Measurements from ENCODE around the gene ANO3. TPM values are rescaled to one million over a fixed set of nuclear protein-coding genes. Genes with fewer than 3 reads are reported as not detected.

ANO3 gene
- total and polyA plus RNA-seq, 2 experiments from 2014 or later, result not detected

DNA sequence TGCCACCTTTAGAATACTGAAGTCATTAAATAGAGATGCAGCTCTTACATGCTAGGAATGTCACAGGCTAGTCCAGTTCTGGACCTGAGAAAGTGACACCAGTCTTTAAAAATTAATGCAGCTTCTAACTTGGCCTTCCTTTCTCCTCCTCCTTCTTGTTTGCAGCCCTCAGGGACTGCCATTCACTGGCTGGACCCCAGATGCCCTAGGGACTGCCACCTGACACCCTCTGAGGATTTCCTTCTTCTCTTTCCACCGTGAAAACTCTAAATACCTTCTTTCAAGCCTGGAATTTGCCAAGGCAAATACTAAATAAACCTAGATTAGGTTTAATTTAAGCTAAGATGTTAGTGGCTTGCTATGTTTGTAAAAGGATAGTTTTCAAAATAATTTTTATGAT, 161.7 kb downstream of the ANO3 start:
- Mint-ChIP-seq H3K27ac (no peak overlapping the region), H3K4me1 (no peaks in the 10 kb centered on the region), H3K27me3 (ENCODE audit: insufficient read depth, low read depth, poor library complexity) (peaks cover 3% of the 10 kb centered on the region), H3K9me3 (peaks cover 12% of the 10 kb centered on the region), H3K36me3 (ENCODE audit: low read depth) (peaks cover 6% of the 10 kb centered on the region; the same call in 1 of the 3 replicates), H3K4me3 (no peak overlapping the region)
- DNase-seq (ENCODE audit: low spot score) (peak; percentile 8), ATAC-seq (0 out of 3 replicates have a peak, but pooled peaks have one; percentile 25)
- H3K27ac ChIP-seq (ENCODE audit: low read depth), result no peak overlapping the region
- H2AFZ ChIP-seq, result no peak overlapping the region
- H4K20me1 ChIP-seq (replicated peaks; ENCODE audit: insufficient read depth), result no peaks in the 10 kb centered on the region
- no peak overlapping the region for H3K4me3 ChIP-seq
- no peak overlapping the region for H3K4me2 ChIP-seq
- H3K4me1 ChIP-seq (ENCODE audit: insufficient read depth), result no peaks in the 10 kb centered on the region
- no peaks in the 10 kb centered on the region for H3K79me2 ChIP-seq (replicated peaks; ENCODE audit: insufficient read depth)
- H3K27me3 ChIP-seq (ENCODE audit: insufficient read depth), result no peaks in the 10 kb centered on the region
- no peaks in the 10 kb centered on the region for H3K9me2 ChIP-seq (ENCODE audit: insufficient read depth)
- no peak for TF ChIP-seq JUNB (IDR thresholded peaks at IDR 0.05; ENCODE audit: unreplicated experiment)
- TF ChIP-seq, protein P1, sequence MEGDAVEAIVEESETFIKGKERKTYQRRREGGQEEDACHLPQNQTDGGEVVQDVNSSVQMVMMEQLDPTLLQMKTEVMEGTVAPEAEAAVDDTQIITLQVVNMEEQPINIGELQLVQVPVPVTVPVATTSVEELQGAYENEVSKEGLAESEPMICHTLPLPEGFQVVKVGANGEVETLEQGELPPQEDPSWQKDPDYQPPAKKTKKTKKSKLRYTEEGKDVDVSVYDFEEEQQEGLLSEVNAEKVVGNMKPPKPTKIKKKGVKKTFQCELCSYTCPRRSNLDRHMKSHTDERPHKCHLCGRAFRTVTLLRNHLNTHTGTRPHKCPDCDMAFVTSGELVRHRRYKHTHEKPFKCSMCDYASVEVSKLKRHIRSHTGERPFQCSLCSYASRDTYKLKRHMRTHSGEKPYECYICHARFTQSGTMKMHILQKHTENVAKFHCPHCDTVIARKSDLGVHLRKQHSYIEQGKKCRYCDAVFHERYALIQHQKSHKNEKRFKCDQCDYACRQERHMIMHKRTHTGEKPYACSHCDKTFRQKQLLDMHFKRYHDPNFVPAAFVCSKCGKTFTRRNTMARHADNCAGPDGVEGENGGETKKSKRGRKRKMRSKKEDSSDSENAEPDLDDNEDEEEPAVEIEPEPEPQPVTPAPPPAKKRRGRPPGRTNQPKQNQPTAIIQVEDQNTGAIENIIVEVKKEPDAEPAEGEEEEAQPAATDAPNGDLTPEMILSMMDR (conservative IDR thresholded peaks at IDR 0.05; ENCODE audit: low read depth in 2 of 2), result no peak
- TF ChIP-seq CREB1 (CRISPR knock-in tag; IDR thresholded peaks at IDR 0.05; ENCODE audit: low read depth), result no peak
- TF ChIP-seq POLR2AphosphoS5 (IDR thresholded peaks at IDR 0.05; ENCODE audit: low read depth), result no peak
- TF ChIP-seq NANOG (IDR thresholded peaks at IDR 0.05; ENCODE audit: borderline replicate concordance), result no peak
- TF ChIP-seq EZH2phosphoT487 (IDR thresholded peaks at IDR 0.05; ENCODE audit: unreplicated experiment), result no peak
- no peak for TF ChIP-seq EZH2 (IDR thresholded peaks at IDR 0.05; ENCODE audit: low read depth, unreplicated experiment)
- no peak for TF ChIP-seq ZNF114 (CRISPR knock-in tag; IDR thresholded peaks at IDR 0.05)
- TF ChIP-seq ZNF331 (CRISPR knock-in tag; IDR thresholded peaks at IDR 0.05; ENCODE audit: low read depth), result no peak
- no peaks in the 10 kb centered on the region for H3F3A ChIP-seq (replicated peaks; ENCODE audit: low read depth)
- no peaks in the 10 kb centered on the region for H3K36me3 ChIP-seq (ENCODE audit: insufficient read depth)

DNA sequence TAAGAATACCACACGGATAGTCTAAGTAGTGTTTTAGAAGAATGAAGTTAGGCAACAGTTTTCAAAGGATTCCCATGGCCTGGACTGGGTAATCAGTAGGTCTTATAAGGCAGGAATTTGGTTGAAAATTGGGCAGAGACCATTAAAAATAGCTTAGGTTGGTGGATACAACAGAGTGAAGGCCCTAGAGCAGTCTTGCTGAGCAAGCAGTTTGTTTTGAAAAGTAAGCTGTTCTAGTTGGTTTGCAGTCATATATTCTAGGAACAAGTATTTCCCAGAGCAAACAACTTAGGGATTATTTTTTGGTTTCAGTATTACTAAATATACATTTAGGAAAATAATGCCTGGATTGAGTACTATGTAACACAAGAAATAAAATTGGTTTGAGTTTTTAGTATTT, 175.3 kb downstream of the ANO3 start:
- H3K4me1 Mint-ChIP-seq, result no peaks in the 10 kb centered on the region
- no peak overlapping the region for H3K27ac Mint-ChIP-seq
- no peak for ATAC-seq
- TF ChIP-seq, protein P2, sequence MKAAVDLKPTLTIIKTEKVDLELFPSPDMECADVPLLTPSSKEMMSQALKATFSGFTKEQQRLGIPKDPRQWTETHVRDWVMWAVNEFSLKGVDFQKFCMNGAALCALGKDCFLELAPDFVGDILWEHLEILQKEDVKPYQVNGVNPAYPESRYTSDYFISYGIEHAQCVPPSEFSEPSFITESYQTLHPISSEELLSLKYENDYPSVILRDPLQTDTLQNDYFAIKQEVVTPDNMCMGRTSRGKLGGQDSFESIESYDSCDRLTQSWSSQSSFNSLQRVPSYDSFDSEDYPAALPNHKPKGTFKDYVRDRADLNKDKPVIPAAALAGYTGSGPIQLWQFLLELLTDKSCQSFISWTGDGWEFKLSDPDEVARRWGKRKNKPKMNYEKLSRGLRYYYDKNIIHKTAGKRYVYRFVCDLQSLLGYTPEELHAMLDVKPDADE (IDR thresholded peaks at IDR 0.05), result no peak
- TF ChIP-seq JUNB (IDR thresholded peaks at IDR 0.05; ENCODE audit: unreplicated experiment), result no peak
- TF ChIP-seq, protein P3, sequence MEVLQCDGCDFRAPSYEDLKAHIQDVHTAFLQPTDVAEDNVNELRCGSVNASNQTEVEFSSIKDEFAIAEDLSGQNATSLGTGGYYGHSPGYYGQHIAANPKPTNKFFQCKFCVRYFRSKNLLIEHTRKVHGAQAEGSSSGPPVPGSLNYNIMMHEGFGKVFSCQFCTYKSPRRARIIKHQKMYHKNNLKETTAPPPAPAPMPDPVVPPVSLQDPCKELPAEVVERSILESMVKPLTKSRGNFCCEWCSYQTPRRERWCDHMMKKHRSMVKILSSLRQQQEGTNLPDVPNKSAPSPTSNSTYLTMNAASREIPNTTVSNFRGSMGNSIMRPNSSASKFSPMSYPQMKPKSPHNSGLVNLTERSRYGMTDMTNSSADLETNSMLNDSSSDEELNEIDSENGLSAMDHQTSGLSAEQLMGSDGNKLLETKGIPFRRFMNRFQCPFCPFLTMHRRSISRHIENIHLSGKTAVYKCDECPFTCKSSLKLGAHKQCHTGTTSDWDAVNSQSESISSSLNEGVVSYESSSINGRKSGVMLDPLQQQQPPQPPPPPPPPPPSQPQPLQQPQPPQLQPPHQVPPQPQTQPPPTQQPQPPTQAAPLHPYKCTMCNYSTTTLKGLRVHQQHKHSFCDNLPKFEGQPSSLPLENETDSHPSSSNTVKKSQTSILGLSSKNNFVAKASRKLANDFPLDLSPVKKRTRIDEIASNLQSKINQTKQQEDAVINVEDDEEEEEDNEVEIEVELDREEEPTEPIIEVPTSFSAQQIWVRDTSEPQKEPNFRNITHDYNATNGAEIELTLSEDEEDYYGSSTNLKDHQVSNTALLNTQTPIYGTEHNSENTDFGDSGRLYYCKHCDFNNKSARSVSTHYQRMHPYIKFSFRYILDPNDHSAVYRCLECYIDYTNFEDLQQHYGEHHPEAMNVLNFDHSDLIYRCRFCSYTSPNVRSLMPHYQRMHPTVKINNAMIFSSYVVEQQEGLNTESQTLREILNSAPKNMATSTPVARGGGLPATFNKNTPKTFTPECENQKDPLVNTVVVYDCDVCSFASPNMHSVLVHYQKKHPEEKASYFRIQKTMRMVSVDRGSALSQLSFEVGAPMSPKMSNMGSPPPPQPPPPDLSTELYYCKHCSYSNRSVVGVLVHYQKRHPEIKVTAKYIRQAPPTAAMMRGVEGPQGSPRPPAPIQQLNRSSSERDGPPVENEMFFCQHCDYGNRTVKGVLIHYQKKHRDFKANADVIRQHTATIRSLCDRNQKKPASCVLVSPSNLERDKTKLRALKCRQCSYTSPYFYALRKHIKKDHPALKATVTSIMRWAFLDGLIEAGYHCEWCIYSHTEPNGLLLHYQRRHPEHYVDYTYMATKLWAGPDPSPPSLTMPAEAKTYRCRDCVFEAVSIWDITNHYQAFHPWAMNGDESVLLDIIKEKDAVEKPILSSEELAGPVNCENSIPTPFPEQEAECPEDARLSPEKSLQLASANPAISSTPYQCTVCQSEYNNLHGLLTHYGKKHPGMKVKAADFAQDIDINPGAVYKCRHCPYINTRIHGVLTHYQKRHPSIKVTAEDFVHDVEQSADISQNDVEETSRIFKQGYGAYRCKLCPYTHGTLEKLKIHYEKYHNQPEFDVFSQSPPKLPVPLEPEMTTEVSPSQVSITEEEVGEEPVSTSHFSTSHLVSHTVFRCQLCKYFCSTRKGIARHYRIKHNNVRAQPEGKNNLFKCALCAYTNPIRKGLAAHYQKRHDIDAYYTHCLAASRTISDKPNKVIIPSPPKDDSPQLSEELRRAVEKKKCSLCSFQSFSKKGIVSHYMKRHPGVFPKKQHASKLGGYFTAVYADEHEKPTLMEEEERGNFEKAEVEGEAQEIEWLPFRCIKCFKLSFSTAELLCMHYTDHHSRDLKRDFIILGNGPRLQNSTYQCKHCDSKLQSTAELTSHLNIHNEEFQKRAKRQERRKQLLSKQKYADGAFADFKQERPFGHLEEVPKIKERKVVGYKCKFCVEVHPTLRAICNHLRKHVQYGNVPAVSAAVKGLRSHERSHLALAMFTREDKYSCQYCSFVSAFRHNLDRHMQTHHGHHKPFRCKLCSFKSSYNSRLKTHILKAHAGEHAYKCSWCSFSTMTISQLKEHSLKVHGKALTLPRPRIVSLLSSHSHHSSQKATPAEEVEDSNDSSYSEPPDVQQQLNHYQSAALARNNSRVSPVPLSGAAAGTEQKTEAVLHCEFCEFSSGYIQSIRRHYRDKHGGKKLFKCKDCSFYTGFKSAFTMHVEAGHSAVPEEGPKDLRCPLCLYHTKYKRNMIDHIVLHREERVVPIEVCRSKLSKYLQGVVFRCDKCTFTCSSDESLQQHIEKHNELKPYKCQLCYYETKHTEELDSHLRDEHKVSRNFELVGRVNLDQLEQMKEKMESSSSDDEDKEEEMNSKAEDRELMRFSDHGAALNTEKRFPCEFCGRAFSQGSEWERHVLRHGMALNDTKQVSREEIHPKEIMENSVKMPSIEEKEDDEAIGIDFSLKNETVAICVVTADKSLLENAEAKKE (CRISPR knock-in tag; IDR thresholded peaks at IDR 0.05), result no peak

More for the DNA sequence above, 175.3 kb downstream of the ANO3 start:
- H3K4me3 ChIP-seq, result no peak overlapping the region
- no peaks in the 10 kb centered on the region for H3K79me2 ChIP-seq (replicated peaks; ENCODE audit: insufficient read depth)
- no peak overlapping the region for H3K4me3 Mint-ChIP-seq
- peaks cover 4% of the 10 kb centered on the region for H3K27me3 Mint-ChIP-seq (ENCODE audit: insufficient read depth, low read depth, poor library complexity)
- no peak overlapping the region for H3K27ac ChIP-seq (ENCODE audit: low read depth)
- H3K4me1 ChIP-seq (ENCODE audit: insufficient read depth), result no peaks in the 10 kb centered on the region
- no peaks in the 10 kb centered on the region for H3K9me2 ChIP-seq (ENCODE audit: insufficient read depth)
- H3K4me2 ChIP-seq, result no peak overlapping the region
- no peaks in the 10 kb centered on the region for H3K36me3 Mint-ChIP-seq (ENCODE audit: low read depth)
- no peaks in the 10 kb centered on the region for H3K9me3 Mint-ChIP-seq
- no peaks in the 10 kb centered on the region for H4K20me1 ChIP-seq (replicated peaks; ENCODE audit: insufficient read depth)
- H2AFZ ChIP-seq, result no peak overlapping the region
- H3F3A ChIP-seq (replicated peaks; ENCODE audit: low read depth), result no peaks in the 10 kb centered on the region
- H3K27me3 ChIP-seq (ENCODE audit: insufficient read depth), result no peaks in the 10 kb centered on the region
- no peaks in the 10 kb centered on the region for H3K36me3 ChIP-seq (ENCODE audit: insufficient read depth)
- no peak for DNase-seq (ENCODE audit: low spot score)

Data from GM23338 (cell line).